Body of pancreas (tissue), 4 donors: Measurements from ENCODE around the gene STX17.

Experiments used
- CTCF ChIP-seq, 7 experiments: fragments of 450-650 bp in 4 of 7; fragments of 200-600 bp in 3 of 7; sonication (generic) in 3 of 7; IDR thresholded peaks; one replicate each; pipeline ENCODE4 v1.5.1; 2016 to 2019; ENCODE audit warnings: antibody characterized with exemption in 7 of 7
- POLR2A ChIP-seq, 3 donors: fragments of 450-650 bp; IDR thresholded peaks; one replicate each; pipeline ENCODE4 v1.6.1; 2016; ENCODE audit warnings: antibody characterized with exemption in 3 of 3, mild to moderate bottlenecking in 2 of 3

- TF ChIP-seq POLR2A (IDR thresholded peaks at IDR 0.05), result no peak
- no peak for TF ChIP-seq CTCF (IDR thresholded peaks at IDR 0.05)
Measured at GRCh38 chr9:99859243-99859980, 47.0 kb upstream of the STX17 start.
